ENCODE measurements around the gene SLC2A6.

GRCh38 chr9:133424187-133424586 lies 54.7 kb downstream of the SLC2A6 start:
- no peak for TF ChIP-seq CTCF (IDR thresholded peaks at IDR 0.05)
- TF ChIP-seq POLR2AphosphoS5 (IDR thresholded peaks at IDR 0.05): no peak
- TF ChIP-seq POLR2A (IDR thresholded peaks at IDR 0.05): no peak
- no peak for TF ChIP-seq EP300 (IDR thresholded peaks at IDR 0.05; ENCODE audit: low read depth)
